ENCODE measurements around the gene VPS16. TPM values are rescaled to one million over a fixed set of nuclear protein-coding genes. Genes with fewer than 3 reads are reported as not detected.

VPS16 gene
- total and polyA plus RNA-seq, 2 of the 4 experiments (the other 2 are of a cell fraction) = 38.7 to 48.0 TPM

GRCh38 chr20:2816583-2817340, 23.8 kb upstream of the VPS16 start:
- H4K8ac ChIP-seq (ENCODE audit: low read depth in 2 of 2, low read length in 2 of 2) = 0 out of 4 replicates have a peak overlapping the region, but pooled peaks of 1 of the 2 experiments have one; percentile 22
- TF ChIP-seq BHLHE40 (IDR thresholded peaks at IDR 0.05; ENCODE audit: low read depth, low read length) (no peak), CEBPB (IDR thresholded peaks at IDR 0.05; ENCODE audit: low read depth, low read length) (no peak), POLR2A (IDR thresholded peaks at IDR 0.05; ENCODE audit: low read depth, low read length) (no peak), NFE2L2 (IDR thresholded peaks at IDR 0.05; ENCODE audit: low read depth, low read length) (no peak), CHD1 (IDR thresholded peaks at IDR 0.05; ENCODE audit: low read depth, low read length) (no peak), MXI1 (IDR thresholded peaks at IDR 0.05; ENCODE audit: borderline replicate concordance, low read depth, low read length) (no peak), RCOR1 (IDR thresholded peaks at IDR 0.05; ENCODE audit: insufficient replicate concordance, low read length) (no peak), MAZ (IDR thresholded peaks at IDR 0.05; ENCODE audit: borderline replicate concordance, low read depth, low read length) (no peak), RFX5 (IDR thresholded peaks at IDR 0.05; ENCODE audit: low read depth, low read length) (no peak), USF2 (IDR thresholded peaks at IDR 0.05; ENCODE audit: low read depth, low read length) (no peak), FOS (IDR thresholded peaks at IDR 0.05; ENCODE audit: low read depth, low read length) (no peak), ELK1 (IDR thresholded peaks at IDR 0.05; ENCODE audit: borderline replicate concordance, low read depth, low read length) (no peak), MAFK (IDR thresholded peaks at IDR 0.05; ENCODE audit: low read depth, low read length) (no peak), CTCF (conservative IDR thresholded peaks at IDR 0.05; ENCODE audit: low read depth, low read length) (no peak), RAD21 (IDR thresholded peaks at IDR 0.05; ENCODE audit: low read length) (no peak)
- no peak overlapping the region for H3K14ac ChIP-seq (replicated peaks; ENCODE audit: low read depth, low read length)
- H3K36me3 ChIP-seq (ENCODE audit: control insufficient read depth, insufficient read depth, low read length) = no peaks in the 10 kb centered on the region
- no peak overlapping the region for H3K9ac ChIP-seq (ENCODE audit: low read depth, low read length)
- H4K91ac ChIP-seq (ENCODE audit: insufficient read depth, low read depth, low read length) = no peak overlapping the region; the same call in 1 of the 2 replicates
- no peak overlapping the region for H2BK5ac ChIP-seq (ENCODE audit: low read depth, low read length, poor library complexity, severe bottlenecking)
- ChIA-PET CTCF (no interaction called here), POLR2A (ENCODE audit: unreplicated experiment) (no interaction called here)
- peaks cover 28% of the 10 kb centered on the region for H3K9me1 ChIP-seq (ENCODE audit: insufficient read depth, low read length)
- ATAC-seq (ENCODE audit: low read depth) (no peak), DNase-seq (peak; percentile 9)
- H2AK5ac ChIP-seq (ENCODE audit: low read depth, low read length) = peak overlapping the region; percentile 98
- H3K18ac ChIP-seq (ENCODE audit: low read depth, low read length) = no peak overlapping the region; the same call in 1 of the 2 replicates
- H4K20me1 ChIP-seq (ENCODE audit: insufficient read depth, low read length) = no peaks in the 10 kb centered on the region
- no TSS peak for BruUV-seq (replicated peaks)
- H3K79me1 ChIP-seq (ENCODE audit: low read depth in 1 of 2, low read length in 2 of 2) = 0 out of 4 replicates have a peak, but pooled peaks cover 0 to 5% of the 10 kb centered on the region in 2 experiments
- H2BK15ac ChIP-seq (ENCODE audit: low read depth, low read length) = 0 out of 3 replicates have a peak overlapping the region, but pooled peaks have one; percentile 7
- intact Hi-C loops (cut with micrococcal nuclease) (no loop called here), in situ Hi-C loops (cut with MboI; ENCODE audit: low sequenced_read_pairs) (loop anchor here (25.0 kb wide), 1 partner anchor 704 kb away; the partner anchor contains the start of gene STK35), dilution Hi-C loops (cut with HindIII; ENCODE audit: low sequenced_read_pairs, unreplicated experiment) (no loop called here)
- peak overlapping the region; percentile 40 for H2BK120ac ChIP-seq (ENCODE audit: low read depth, low read length)
- no peaks in the 10 kb centered on the region for H3K27me3 ChIP-seq (ENCODE audit: control insufficient read depth, insufficient read depth, low read length)
- H3K23ac ChIP-seq (ENCODE audit: low read depth, low read length) = no peak overlapping the region
- no peak overlapping the region for H3K27ac ChIP-seq (ENCODE audit: insufficient read depth, low read length)
- H3K4me3 ChIP-seq (ENCODE audit: insufficient read depth, low read depth, low read length) = no peak overlapping the region
- H2AFZ ChIP-seq (replicated peaks; ENCODE audit: low read length, poor library complexity) = no peak overlapping the region
- WGBS, 2 experiments (ENCODE audit: extremely low coverage in 2 of 2, insufficient read length in 1 of 2) = 71% methylated on average over 10 of the region's 20 CpGs; no CpG with 5 or more reads in 1 of the 2 experiments
- H2AK9ac ChIP-seq (replicated peaks; ENCODE audit: low read depth, low read length, poor library complexity) = peak overlapping the region; percentile 65
- H3K56ac ChIP-seq (ENCODE audit: extremely low read depth, insufficient read depth, low read length) = no peak overlapping the region
- peaks cover 2% of the 10 kb centered on the region; the same call in 1 of the 2 replicates for H3K9me3 ChIP-seq (ENCODE audit: control insufficient read depth, insufficient read depth, low read length)
- no peak overlapping the region for H4K5ac ChIP-seq (ENCODE audit: low read depth, low read length)
- no peak overlapping the region for H2BK20ac ChIP-seq (ENCODE audit: low read depth, low read length)
- peaks cover 35% of the 10 kb centered on the region for H3K4me1 ChIP-seq (ENCODE audit: control insufficient read depth, insufficient read depth, low read length)
- H3K4ac ChIP-seq (ENCODE audit: low read depth, low read length) = peak overlapping the region; percentile 27; the same call in 1 of the 2 replicates
- H3K4me2 ChIP-seq (ENCODE audit: low read depth, low read length) = no peak overlapping the region
